ENCODE measurements around the gene OR5K2.
A peak's percentile ranks its signal among the peaks of the same experiment; 100 is the strongest.

OR5K2 gene

DNA sequence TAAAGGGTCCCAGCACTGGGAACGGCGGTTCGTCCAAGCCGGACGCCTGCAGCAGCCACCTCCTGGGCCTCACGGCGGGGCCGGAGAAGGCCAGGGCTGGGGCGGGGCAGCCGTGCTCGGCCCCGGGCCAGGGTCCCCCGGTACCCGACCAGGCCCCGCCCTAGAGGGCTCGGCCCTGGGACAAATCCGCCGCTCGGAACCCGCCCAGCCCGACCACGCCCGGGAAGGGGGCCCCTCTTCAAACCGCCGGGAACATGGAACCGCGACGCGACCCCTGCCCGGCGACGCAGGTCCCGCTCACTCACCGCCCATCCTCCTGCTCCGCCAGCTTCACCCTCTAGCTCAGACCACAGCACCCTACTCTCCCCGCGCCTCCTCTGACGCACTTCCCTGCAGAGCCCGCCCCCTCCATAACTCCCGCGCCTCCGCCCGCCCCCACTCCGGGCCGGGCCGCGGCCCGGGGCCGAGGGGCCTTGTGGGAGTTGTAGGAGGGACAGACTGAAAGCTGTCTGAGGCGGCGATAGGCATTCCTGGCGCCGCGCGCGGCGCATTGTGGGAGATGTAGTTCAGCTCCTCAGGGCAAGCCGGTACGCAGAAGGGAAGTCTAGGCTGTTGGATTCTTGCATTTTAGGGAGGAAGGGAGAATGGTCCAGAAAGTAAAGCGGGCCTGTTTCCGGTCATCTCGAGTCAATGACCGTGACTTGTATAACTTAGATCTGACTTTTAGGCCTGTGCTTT is 25.2 kb downstream of the OR5K2 start, which contains the start of gene CLDND1:
Gene CLDND1 (minus strand): TSS at position 359 of the 738 bp plus-strand sequence. CDS start 1,478 bp downstream, outside the sequence.
- peak; percentile 88 for DNase-seq (ENCODE audit: low spot score)
- peak; percentile 85 for FAIRE-seq

DNA sequence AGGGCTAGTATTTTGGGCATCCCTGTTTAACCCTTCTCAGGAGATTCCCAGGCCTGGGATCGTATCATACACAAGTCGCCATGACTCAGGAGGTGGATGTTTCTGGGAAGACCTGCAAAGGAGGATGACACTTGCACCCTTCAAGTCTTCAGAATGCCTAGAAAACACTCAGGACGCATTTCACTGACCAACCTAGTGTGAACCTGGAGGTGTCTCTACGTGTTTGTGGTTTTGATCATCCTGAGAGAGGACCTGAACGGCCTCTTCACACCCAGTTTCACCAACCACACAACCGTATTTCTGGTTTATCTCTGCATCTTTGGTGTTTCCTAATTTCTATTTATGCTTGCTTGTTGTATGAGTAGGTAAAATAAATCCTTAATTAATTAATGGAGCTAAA is 28.0 kb downstream of the OR5K2 start:
- FAIRE-seq (peak; percentile 28), DNase-seq (ENCODE audit: low spot score) (no peak)

DNA sequence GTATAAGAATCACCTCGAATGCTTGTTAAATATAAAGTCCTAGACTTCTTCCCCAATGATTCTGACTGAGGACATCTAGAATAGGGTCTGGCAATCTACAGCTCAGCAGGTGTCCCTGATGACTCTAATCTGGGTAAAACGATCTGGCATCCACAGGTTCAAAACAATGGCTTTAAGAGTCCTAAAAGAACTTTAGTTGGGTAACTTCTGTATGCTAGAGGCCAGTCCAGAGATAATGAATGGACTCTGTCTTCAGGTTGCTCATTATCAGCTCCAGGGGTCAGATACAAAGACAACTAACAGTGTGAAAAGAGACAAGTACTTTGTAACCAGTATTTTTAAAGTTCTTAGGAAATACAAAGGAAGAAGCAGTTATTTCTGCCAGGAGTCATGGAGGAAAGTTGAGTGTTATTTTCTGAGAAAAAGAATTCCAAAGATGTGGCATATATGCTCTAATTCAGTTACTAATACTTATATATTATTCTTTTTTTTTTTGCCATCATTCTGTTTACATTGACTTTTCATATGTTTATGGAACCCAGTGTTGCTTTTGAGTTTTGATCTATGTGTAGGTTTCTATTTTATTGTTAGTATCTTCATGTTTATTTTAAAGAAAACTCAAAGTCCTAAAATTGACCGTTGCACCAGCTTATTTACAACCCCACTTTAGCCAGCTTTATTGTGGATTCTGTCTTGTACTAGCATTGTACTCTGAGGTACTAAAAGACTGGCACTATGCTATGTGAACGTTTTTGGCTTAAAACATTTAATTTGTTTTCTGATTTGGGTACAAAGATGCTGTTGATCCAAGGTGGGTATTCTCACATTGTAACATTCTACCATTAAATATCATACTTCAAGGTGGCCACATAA is 31.2 kb downstream of the OR5K2 start:
- FAIRE-seq, result no peak
- DNase-seq (ENCODE audit: low spot score), result no peak

DNA sequence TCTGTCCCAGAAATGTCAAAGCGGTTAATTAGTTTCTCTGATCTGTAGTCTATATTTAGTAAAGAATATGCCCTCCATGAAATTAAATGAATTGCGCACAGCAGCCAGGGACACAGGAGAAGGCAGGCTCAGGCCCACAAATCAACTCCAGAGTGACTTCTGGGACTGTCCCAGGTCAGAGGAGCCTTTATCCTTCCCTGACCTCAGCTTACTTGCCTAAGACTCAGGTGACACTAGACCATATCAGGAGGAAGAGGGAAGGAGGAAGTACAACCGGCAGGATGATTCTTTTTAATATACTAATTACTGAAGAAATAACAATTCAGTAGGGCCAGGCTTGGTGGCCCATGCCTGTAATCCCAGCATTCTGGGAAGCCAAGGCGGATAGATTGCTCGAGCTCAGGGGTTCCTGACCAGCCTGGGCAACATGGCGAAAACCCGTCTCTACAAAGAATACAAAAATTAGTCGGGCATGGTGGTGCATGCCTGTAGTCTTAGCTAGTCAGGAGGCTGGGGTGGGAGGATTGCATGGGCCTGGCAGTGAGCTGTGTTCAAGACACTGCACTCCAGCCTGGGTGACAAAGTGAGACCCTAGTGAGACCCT is 32.5 kb downstream of the OR5K2 start:
- no peak for DNase-seq (ENCODE audit: low spot score)
- FAIRE-seq, result no peak

DNA sequence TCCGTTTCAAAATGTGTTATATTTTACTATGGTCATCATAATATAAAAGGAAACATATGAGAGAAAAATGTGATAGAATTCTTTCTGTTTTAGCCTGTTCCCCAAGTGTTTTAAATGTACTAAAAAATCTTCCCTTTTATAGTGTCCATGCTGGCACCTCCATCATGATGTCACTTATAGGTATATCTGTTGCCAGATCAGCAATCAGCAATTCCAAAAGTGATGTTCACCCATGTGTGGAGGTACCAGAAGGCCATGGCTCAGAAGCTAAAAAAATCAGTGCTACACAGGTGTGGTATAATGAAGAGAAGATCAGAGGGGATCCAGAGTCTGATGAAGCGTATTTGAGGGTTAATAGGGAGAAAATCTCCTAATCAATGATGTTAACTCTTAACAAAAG is 33.2 kb downstream of the OR5K2 start:
- DNase-seq (ENCODE audit: low spot score), result no peak
- no peak for FAIRE-seq

DNA sequence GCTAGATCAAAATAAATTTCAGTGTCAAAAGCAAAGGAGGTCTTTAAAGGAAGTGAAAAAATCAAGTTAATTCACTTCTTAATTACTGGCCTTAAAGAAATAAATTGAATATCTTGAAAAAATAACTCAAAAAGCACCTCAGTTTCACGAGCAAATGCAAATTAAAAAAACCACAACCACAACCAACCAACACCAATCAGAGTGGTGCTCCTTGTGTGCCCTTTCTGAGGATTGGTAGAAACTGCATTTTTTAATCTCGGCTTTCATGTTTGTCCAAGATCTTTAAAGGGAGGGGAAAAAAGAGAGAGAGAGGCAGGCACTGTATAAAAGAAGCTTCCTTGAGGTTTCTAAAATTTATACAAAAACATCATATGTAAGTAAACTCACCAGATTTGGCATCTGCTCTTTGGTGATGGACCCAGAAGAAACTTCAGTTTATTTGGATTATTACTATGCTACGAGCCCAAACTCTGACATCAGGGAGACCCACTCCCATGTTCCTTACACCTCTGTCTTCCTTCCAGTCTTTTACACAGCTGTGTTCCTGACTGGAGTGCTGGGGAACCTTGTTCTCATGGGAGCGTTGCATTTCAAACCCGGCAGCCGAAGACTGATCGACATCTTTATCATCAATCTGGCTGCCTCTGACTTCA is 34.3 kb downstream of the OR5K2 start, which contains the start of gene GPR15:
Gene GPR15 (plus strand): TSS at position 357 of the 653 bp plus-strand sequence. CDS start 56 bp downstream, at position 413.
- FAIRE-seq (no peak), DNase-seq (ENCODE audit: low spot score) (no peak)

DNA sequence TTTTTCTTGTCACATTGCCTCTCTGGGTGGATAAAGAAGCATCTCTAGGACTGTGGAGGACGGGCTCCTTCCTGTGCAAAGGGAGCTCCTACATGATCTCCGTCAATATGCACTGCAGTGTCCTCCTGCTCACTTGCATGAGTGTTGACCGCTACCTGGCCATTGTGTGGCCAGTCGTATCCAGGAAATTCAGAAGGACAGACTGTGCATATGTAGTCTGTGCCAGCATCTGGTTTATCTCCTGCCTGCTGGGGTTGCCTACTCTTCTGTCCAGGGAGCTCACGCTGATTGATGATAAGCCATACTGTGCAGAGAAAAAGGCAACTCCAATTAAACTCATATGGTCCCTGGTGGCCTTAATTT is 34.8 kb downstream of the OR5K2 start:
- no peak for DNase-seq (ENCODE audit: low spot score)
- no peak for FAIRE-seq

DNA sequence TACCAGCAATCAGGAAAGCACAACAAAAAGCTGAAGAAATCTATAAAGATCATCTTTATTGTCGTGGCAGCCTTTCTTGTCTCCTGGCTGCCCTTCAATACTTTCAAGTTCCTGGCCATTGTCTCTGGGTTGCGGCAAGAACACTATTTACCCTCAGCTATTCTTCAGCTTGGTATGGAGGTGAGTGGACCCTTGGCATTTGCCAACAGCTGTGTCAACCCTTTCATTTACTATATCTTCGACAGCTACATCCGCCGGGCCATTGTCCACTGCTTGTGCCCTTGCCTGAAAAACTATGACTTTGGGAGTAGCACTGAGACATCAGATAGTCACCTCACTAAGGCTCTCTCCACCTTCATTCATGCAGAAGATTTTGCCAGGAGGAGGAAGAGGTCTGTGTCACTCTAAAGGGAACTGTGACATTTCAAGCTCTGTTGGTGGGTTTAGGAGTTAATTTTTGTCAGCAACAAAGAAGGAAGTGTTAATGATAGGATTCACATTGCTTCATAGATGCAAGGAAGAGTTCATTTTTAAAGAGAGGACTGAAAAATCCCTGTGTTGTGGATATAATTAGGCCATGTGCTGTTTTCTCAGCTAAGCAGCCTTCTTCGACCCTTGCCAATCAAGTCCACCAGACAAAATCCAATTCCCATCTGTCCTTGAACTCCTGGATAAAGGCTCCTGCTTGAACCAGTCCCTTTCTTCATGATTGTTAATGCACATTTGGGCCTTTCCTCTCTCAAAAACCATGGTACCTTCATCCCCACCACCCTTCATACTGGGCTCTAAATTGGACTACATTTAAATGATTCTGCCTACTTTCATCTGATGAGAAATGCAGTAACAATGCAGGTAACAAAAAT is 35.5 kb downstream of the OR5K2 start:
- DNase-seq (ENCODE audit: low spot score) (no peak), FAIRE-seq (no peak)

DNA sequence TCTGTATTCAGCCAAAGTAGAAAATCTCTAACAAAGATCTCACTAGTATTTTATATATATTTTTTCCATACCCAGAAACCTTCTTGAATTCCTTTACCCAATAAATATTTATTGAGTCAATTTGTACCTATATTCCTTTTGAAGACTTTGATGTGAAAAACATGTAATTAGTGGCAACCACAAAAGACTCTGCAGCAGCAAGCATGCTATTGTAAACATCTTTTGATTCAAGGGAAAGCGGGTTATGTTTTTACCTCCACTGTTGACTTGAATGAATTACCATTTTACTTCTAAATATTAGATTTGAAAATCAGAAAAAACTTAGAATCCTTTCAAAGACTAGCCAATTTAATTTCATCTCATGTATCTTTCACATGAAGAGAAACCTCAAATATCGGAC is 36.7 kb downstream of the OR5K2 start:
- peak; percentile 51 for FAIRE-seq

DNA sequence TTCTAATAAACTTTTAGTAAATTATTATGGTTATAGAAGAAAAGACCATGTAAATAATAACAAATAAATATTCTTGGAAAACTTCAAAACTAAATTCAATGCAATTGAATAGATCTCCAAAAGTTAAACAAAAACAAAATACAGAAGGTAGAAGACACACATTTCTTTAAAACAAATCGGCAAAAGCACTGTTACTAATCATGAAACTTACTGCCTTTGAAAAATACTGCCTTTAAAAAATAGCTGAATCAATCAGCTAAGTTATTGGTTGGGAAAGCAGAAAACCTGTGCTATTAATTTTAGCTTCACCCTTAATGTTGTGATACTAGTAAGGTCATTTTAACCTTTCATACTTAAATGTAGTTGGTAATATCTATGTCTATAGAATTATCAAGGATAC is 37.3 kb downstream of the OR5K2 start:
- DNase-seq (ENCODE audit: low spot score), result no peak
- no peak for FAIRE-seq

More for the DNA sequence above, 36.7 kb downstream of the OR5K2 start:
- DNase-seq (ENCODE audit: low spot score), result no peak

DNA sequence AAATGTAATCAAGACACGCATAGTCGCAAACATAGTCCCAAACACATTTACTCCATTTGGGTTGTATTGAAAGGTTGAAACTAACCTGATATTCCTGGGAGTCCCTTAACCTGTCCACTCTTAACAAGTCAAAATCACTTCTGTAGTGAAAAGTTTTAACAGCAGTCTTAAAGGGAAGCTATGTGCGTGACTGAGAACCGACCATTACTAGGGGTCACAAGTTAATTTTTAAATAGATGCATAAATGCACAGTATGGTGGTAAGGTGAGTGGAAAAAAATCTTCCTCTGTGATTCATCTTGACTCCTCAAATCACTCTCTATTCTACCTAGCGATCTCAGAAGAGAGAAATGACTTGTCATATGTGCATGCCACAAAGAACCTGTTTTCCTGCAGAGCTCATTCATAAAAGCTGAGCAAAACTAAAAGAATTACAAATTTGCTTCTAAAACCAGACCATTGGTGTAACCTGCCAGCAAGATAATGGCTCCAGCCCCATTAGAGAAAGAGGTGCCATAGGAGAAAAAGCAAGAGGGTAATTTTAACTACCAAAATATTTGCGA is 39.1 kb downstream of the OR5K2 start:
- DNase-seq (ENCODE audit: low spot score), result peak; percentile 88
- peak; percentile 99 for FAIRE-seq

DNA sequence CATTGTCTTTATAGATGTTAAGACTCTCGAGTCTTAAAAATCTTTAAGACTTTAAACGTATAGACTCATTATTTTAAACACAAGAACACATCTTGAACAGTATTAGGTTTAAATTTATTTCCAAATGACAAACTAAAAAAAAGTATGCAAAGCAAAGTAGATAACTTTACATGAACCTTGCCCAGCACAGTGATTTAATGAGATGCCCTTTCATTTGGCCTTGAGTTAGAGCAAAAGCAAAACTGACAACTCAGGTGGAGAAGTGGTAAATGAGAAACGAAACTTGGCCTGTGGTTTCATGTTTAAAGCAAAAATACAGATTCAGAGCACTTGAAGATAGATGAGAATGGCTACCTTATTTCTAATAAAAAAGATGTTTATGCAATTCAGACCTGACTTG is 42.9 kb downstream of the OR5K2 start:
- DNase-seq (ENCODE audit: low spot score), result no peak
- FAIRE-seq, result no peak

DNA sequence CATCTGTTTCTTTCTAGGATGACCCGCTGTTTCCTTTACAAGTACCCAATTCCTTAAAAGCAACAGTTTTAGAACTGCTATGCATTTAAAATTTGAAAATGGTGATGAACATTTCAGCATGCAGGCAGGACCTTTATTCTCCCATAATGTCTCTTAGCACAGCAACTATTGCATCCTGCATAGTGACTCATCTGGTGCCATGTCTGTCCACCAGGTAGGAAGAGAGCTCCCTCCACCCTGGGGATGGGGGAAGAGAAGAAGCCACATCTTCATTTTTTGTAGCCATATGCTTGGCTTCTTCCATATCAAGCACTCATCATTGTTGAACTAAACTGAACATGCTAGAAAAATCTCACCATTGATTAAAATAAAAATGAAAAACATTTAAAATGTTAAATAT is 44.2 kb downstream of the OR5K2 start:
- DNase-seq (ENCODE audit: low spot score) (peak; percentile 33), FAIRE-seq (peak; percentile 26)

DNA sequence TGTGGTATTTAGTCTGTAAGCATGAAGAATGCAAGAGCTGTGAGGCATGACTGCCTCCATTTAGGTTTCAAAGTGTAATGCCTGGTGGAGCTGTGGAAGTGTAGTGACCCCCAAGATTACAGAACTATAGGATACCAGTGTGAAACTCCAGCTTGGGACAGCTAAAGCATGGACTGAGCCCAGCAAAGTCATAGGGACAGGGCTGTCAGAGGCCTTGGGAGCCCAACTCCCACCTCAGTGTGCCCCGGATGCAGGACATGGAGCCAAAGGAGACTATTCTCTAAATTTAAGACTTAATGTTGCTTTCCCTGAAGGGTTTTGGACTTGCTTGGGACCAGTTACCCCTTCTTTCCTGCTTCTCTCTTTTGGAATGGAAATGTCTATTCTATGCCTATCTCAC is 45.1 kb downstream of the OR5K2 start:
- FAIRE-seq, result no peak

DNA sequence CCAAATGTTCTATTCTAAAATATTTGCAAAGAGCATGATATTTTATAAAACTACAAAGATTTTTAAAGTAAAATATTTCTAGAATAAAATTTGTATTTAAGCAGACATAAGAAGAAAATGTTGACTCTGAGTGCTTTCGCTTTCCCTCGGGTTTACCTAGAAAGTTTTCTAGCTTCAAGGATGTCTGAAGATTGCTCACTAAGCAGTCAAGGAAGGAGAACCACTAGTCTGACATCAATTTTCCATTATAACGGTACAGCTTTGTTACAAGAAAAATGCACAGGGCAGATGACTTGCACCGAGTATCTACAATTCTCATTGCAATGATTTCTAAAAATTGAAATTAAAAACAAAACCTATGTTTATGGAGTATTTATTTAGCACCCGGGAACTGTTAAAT is 48.5 kb downstream of the OR5K2 start:
- FAIRE-seq (no peak), DNase-seq (ENCODE audit: low spot score) (no peak)

More for the DNA sequence above, 45.1 kb downstream of the OR5K2 start:
- DNase-seq (ENCODE audit: low spot score), result no peak

Measured in RCC 7860 (cell line).